NCI-H2227 (cell line): Measurements from ENCODE around the gene PFAS.
"Not testable (repeated sequence)": the region's sequence is repeated elsewhere in the genome, so short reads cannot be mapped to it uniquely, and the experiment has no call there.

Experiments
- DNase-seq: peaks from one replicate; lab custom pipeline; 2025; ENCODE audit not compliant: unreplicated experiment; lab: John Stamatoyannopoulos, UW

The PFAS gene

GRCh38 chr17:8248751-8249607 is at the start of gene PFAS:
Gene PFAS (plus strand): TSS chr17:8249289. CDS start chr17:8253938, 4,649 bp downstream.
- peak; percentile 96 for DNase-seq

DNA sequence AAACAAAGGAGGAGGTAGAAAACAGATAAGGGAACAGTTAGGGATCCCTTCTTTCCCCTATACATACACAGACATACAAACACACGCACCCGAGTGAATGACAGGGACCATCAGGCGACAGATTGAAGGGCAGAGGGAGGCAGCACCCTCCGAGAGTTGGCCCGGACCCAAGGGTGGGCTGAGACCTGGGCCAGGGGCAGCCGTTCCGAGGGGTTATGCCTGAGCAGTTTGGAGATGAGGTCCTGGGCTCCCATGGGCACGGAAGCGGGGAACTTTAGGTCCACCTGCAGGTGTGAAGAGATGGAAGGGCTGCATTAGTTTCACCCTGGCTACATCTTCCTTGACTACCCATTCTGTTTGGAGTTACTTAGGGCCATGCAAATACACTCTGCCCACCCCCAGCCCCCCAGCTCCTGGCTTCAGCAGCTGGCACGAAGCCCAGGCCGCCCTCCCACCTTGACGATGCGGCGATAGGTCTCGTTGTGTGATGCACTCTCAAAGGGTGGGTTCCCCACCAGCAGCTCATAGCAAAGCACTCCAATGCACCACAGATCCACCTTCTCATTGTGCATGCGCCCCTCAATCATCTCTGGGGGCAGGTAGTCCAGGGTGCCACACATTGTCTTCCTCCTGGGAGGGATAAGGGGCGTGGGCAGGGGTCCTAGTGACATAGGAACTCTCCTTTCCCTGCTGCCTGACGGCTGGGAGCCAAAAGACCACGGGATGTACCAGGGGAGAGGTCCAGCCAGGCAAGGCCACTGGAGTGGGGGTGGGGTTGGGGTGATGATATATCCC is 44.1 kb upstream of the PFAS start:
- no peak for DNase-seq

DNA sequence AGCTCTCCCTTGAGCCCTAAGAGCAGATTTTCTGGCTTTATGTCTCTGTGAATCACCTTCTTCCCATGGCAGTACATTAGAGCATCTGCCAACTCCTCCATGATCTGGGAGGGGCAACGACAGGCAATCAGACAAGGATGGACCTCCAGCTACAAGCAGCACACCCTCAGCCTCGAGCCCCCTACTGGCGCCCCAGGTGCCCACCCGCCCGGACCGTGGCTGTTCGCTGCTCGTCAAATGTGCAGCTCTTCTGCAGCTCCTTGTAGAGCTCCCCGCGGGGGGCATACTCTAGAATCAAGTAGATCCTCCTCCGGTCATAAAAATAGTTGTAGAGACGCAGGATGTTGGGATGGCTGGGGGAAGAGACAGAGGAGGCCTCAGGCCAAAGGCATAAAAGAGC is 42.6 kb upstream of the PFAS start:
- no peak for DNase-seq

DNA sequence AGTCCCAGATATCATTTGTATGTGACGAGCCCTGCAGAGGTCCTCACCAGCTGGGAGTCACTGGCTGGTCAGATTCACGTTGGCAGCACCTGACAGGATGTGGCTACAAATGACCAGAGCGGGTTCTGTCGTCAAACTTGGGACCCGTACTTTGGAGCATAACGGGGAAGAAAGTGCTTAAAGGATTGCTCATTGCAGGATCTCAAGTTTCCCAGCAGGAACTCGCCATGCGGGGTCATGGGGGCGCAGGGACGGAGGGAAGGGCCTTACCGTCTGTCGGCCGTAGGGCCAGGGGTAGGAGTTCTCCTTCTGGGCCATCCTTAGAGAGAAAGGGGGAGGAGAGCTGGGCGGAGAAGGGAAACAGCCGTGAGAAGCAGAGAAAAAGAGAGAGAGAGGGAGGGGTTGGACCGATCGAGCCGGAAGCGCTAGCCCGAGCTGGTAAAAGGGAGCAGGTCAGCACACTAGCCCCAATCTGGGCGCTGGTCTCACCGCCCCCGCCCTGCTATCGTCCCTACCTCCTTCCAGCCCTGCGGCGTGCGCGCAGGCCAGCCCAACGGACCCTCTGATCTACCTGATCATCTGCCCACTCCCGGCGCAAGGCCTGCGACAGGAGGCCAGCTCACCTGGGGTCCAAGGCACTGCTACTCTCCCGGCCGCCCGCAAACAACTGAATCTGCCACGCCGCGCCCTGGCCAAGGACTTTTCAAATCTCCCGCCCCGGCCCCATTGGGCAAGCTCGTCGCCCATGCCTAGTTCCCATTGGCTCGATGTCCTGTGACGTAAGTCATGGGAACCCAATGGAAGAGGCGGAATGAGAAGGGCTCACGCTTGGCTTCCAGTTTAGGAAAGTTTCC is 39.0 kb upstream of the PFAS start, which contains the start of gene AURKB:
Gene AURKB, minus strand, starts transcription at position 669 of the 854 bp plus-strand sequence. Its CDS starts 351 bp downstream, at position 318.
- DNase-seq = peak; percentile 92

GRCh38 chr17:8210761-8211458 is 38.2 kb upstream of the PFAS start:
- DNase-seq = no peak

GRCh38 chr17:8212312-8213180 is 36.5 kb upstream of the PFAS start:
- DNase-seq = no peak

DNA sequence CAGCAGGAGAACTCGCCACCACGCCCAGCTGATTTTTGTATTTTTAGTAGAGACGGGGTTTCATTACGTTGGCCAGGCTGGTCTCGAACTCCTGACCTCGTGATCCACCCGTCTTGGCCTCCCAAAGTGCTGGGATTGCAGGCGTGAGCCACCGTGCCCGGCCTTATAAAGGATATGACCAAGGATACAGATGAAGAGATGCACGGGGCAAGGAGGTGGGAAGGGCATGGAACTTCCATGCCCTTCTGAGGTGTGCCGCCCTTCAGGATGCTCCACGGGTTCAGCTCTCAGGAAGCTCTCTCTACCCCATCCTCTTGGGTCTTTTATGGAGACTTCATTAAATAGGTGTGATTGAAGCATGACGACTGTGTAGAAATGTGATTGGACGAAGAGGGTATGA is 35.1 kb upstream of the PFAS start:
- DNase-seq = not testable (repeated sequence)

DNA sequence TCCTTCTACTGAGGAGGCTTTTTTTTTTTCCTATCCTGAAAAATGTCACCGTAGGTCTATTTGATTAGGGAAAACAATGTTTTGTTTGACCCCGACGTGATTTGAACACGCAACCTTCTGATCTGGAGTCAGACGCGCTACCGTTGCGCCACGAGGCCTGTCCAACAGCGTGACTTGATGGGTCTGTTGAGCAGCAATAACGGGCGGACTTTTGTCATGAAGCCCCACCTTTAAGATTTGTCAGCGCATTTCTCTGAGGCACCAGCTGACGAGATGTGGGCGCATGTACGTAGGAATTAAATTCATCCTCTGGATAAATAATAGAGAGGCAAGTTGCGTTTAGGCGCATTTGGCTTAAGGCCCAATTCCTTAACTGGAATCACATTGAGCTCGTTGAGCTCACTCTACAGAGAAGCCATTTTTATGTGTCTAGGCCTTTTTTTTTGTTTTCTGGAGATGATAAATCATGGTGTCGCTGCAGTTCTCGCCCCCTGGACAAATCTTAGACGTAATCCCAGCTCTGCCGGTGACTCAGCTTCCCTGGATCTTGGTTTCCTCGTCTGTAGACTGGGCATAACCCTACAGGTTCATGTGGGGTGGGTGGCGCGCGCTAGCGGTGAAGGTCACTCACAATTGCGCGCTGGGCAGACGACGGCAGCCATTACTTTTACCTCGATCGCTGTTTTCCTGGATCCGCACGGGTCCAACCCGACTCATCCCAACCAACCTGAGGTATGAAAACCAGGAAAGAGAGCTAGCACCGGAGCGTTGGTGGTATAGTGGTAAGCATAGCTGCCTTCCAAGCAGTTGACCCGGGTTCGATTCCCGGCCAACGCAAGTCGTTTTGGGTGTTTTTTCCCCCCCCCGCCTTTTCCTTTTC is 28.1 kb upstream of the PFAS start:
- DNase-seq = peak; percentile 90

GRCh38 chr17:8221663-8222379 is 27.3 kb upstream of the PFAS start:
- DNase-seq = peak; percentile 85

GRCh38 chr17:8222380-8222629 is 26.8 kb upstream of the PFAS start:
- peak; percentile 77 for DNase-seq

DNA sequence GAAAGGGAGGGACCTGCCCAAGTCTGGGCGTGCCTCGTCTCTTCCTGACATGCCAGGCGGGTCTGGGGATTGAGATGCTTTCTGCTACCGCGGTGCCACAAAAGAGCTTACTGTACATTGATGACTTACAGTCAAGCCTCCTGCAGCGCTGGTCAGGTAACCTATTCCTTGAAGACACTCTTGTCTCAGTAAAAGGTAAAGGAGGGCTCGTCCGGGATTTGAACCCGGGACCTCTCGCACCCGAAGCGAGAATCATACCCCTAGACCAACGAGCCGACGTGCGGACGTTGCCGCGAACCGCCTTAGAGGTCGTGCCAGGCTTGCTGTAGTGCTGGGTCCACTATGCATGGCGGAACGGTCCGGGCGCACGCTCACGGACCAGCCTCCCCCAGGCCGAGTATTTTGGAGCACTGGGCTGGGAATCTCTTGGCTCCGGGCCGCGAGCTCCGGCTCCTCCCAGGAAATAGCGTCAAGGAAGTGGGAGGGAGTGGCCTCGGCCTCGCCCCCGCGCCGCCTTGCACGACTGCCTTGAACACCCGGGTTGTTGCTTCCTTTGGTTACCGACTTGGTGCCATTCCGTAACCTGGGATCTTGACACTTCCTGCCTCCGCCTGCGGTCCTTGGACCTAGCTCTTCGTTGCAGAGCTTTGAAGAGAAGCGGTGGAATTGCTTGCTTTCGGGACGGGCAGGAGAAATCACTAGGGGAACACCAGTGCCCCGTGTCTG is 26.3 kb upstream of the PFAS start:
- peak; percentile 85 for DNase-seq

- peak; percentile 48 for DNase-seq
Observed at GRCh38 chr17:8223356-8224126, 25.5 kb upstream of the PFAS start.

- no peak for DNase-seq
Observed at GRCh38 chr17:8224891-8225812, 23.9 kb upstream of the PFAS start.

DNA sequence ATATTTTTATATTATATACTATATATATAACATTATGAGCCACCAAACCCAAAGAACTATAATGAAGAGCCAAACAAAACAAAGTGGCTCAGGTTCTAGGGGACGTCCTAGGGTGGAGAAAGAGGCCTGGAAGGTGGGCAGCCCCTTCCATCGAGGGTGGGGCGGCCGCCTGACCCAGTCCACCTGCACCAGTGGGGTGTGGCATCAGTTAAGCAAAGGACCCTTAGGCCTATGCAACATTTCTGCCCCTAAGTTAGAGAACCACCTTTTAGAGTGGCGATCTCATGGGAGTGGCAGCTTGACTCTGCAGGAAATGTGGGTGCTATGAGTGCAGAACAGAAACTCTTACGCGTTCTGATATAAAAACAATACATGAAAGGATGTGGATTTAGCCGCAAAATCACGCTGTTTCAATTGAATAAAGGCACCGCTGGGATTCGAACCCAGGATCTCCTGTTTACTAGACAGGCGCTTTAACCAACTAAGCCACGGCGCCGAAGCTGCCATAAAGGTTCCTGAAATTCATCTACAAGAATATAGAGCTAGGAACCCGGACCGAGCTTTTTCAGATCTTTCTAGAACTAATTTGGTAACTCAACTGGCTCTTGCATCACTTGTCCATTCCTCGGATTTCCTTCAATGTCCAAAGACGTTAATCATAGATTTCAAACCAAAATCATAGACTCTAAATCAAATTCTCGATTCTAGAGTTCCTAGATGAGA is 23.1 kb upstream of the PFAS start:
- DNase-seq = peak; percentile 77
